ENCODE data around the gene RPS19BP1.
"Not testable (repeated sequence)": the region's sequence is repeated elsewhere in the genome, so short reads cannot be mapped to it uniquely, and the experiment has no call there.

RPS19BP1 gene

GRCh38 chr22:39524089-39524752 lies 8.3 kb downstream of the RPS19BP1 start:
- no peak for DNase-seq (ENCODE audit: low read depth, low spot score)
- Histone ChIP-seq H3K36me3 (ENCODE audit: insufficient read depth, low read length) (peaks cover 38% of the 10 kb centered on the region), H3K4me3 (no peak overlapping the region), H3K9me3 (ENCODE audit: low read depth, low read length) (no peaks in the 10 kb centered on the region), H3K27ac (peak overlapping the region; percentile 51), H3K9ac (ENCODE audit: insufficient read length) (no peak overlapping the region)
- no peak for TF ChIP-seq EZH2 (IDR thresholded peaks at IDR 0.05)
- no peak for TF ChIP-seq FOXP2 (optimal IDR thresholded peaks at IDR 0.05; ENCODE audit: control extremely low read depth, extremely low read length, insufficient read depth)
- TF ChIP-seq POLR2AphosphoS5 (IDR thresholded peaks at IDR 0.05; ENCODE audit: borderline replicate concordance, low read depth, low read length) = no peak; the same call in 1 of the 2 replicates

- H3K36me3 ChIP-seq (ENCODE audit: insufficient read depth, low read length) = peaks cover 33% of the 10 kb centered on the region
- peak overlapping the region; percentile 66 for H3K9ac ChIP-seq (ENCODE audit: insufficient read length)
- peak overlapping the region; percentile 99 for H3K27ac ChIP-seq
- DNase-seq (ENCODE audit: low read depth, low spot score) = no peak
- peak overlapping the region; percentile 96 for H3K4me3 ChIP-seq
- TF ChIP-seq FOXP2 (optimal IDR thresholded peaks at IDR 0.05; ENCODE audit: control extremely low read depth, extremely low read length, insufficient read depth) (no peak), POLR2AphosphoS5 (IDR thresholded peaks at IDR 0.05; ENCODE audit: borderline replicate concordance, low read depth, low read length) (no peak), EZH2 (IDR thresholded peaks at IDR 0.05) (no peak)
- no peaks in the 10 kb centered on the region for H3K9me3 ChIP-seq (ENCODE audit: low read depth, low read length)
Measured at GRCh38 chr22:39522567-39523300, 9.8 kb downstream of the RPS19BP1 start.

DNA sequence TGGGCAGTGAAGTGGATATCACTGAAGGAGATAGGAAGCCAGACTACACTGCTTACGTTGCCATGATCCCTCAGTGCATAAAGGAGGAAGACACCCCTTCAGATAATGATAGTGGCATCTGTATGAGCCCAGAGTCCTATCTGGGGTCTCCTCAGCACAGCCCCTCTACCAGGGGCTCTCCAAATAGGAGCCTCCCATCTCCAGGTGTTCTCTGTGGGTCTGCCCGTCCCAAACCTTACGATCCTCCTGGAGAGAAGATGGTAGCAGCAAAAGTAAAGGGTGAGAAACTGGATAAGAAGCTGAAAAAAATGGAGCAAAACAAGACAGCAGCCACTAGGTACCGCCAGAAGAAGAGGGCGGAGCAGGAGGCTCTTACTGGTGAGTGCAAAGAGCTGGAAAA lies 10.5 kb downstream of the RPS19BP1 start:
- Histone ChIP-seq H3K9ac (ENCODE audit: insufficient read length) (peak overlapping the region; percentile 100), H3K4me3 (peak overlapping the region; percentile 96), H3K36me3 (ENCODE audit: insufficient read depth, low read length) (peaks cover 33% of the 10 kb centered on the region), H3K27ac (peak overlapping the region; percentile 99)
- not testable (repeated sequence) for H3K9me3 ChIP-seq (ENCODE audit: low read depth, low read length); DNase-seq (ENCODE audit: low read depth, low spot score)

GRCh38 chr22:39521106-39521885 lies 11.3 kb downstream of the RPS19BP1 start:
- peak overlapping the region; percentile 96 for H3K4me3 ChIP-seq
- peak overlapping the region; percentile 100 for H3K9ac ChIP-seq (ENCODE audit: insufficient read length)
- H3K9me3 ChIP-seq (ENCODE audit: low read depth, low read length); DNase-seq (ENCODE audit: low read depth, low spot score): not testable (repeated sequence)
- peaks cover 33% of the 10 kb centered on the region for H3K36me3 ChIP-seq (ENCODE audit: insufficient read depth, low read length)
- peak overlapping the region; percentile 99 for H3K27ac ChIP-seq

GRCh38 chr22:39520226-39521105 lies 12.1 kb downstream of the RPS19BP1 start, which contains the start of gene ATF4:
TSS of gene ATF4 (plus strand) at chr22:39520562. CDS start at chr22:39521446, 884 bp downstream.
- Histone ChIP-seq H3K9ac (ENCODE audit: insufficient read length) (peak within 1 kb of the TSS; percentile 100), H3K27ac (peak within 1 kb of the TSS; percentile 99), H3K9me3 (ENCODE audit: low read depth, low read length) (no peaks in the 10 kb centered on the region), H3K4me3 (peak within 1 kb of the TSS; percentile 96), H3K36me3 (ENCODE audit: insufficient read depth, low read length) (peaks cover 41% of the 10 kb centered on the region)
- peak; percentile 98 for DNase-seq (ENCODE audit: low read depth, low spot score)
- peak; percentile 97 for TF ChIP-seq POLR2AphosphoS5 (IDR thresholded peaks at IDR 0.05; ENCODE audit: borderline replicate concordance, low read depth, low read length)
- no peak for TF ChIP-seq FOXP2 (optimal IDR thresholded peaks at IDR 0.05; ENCODE audit: control extremely low read depth, extremely low read length, insufficient read depth)

GRCh38 chr22:39519681-39520225 lies 12.8 kb downstream of the RPS19BP1 start:
- Histone ChIP-seq H3K4me3 (peak overlapping the region; percentile 96), H3K9me3 (ENCODE audit: low read depth, low read length) (no peaks in the 10 kb centered on the region), H3K9ac (ENCODE audit: insufficient read length) (peak overlapping the region; percentile 100), H3K27ac (peak overlapping the region; percentile 99), H3K36me3 (ENCODE audit: insufficient read depth, low read length) (peaks cover 49% of the 10 kb centered on the region)
- no peak for DNase-seq (ENCODE audit: low read depth, low spot score)
- TF ChIP-seq EZH2 (IDR thresholded peaks at IDR 0.05) = no peak
- no peak for TF ChIP-seq FOXP2 (optimal IDR thresholded peaks at IDR 0.05; ENCODE audit: control extremely low read depth, extremely low read length, insufficient read depth)
- peak; percentile 70 for TF ChIP-seq POLR2AphosphoS5 (IDR thresholded peaks at IDR 0.05; ENCODE audit: borderline replicate concordance, low read depth, low read length)

DNA sequence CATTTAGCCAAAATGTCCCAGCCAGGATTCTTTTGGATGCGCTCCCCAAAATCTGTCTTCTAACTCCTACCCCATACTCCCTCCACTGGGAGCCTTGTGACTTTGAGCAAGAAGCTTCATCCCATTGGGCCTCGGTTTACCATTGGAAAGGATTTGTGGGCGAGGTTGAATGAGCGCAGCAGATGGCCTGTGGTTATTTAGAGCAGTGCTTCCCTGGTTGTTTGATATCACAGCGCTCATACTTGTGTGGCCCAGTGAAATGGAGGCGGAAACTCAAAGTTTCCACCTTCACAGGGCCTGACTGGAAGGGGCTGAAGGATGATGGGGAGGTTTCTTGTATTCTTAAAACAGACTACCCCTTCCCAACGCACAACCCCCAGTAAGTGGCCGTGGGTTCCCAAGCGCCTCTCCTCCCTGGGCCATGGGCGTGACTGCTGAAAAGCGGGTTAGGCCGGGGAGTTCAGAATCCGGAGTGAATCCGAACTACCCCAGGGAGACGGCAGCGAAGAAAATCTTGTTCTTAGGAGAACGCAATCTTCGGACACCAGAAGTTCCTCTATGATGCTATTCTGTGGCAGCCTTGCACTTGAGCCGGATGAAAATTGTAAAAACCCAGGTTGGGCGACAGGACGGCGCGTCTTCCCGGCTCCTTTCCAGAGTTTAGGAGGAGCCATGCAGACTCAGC lies 13.4 kb downstream of the RPS19BP1 start:
- Histone ChIP-seq H3K27ac (peak overlapping the region; percentile 99), H3K4me3 (peak overlapping the region; percentile 96), H3K9ac (ENCODE audit: insufficient read length) (peak overlapping the region; percentile 100), H3K9me3 (ENCODE audit: low read depth, low read length) (no peaks in the 10 kb centered on the region), H3K36me3 (ENCODE audit: insufficient read depth, low read length) (peaks cover 51% of the 10 kb centered on the region)
- peak; percentile 51; the same call in 1 of the 2 replicates for TF ChIP-seq POLR2AphosphoS5 (IDR thresholded peaks at IDR 0.05; ENCODE audit: borderline replicate concordance, low read depth, low read length)
- no peak for TF ChIP-seq EZH2 (IDR thresholded peaks at IDR 0.05)
- DNase-seq (ENCODE audit: low read depth, low spot score) = no peak
